NCI-H69 (cell line): ENCODE data around the gene COL26A1.
A peak's percentile ranks its signal among the peaks of the same experiment; 100 is the strongest.
"Not testable (repeated sequence)": the region's sequence is repeated elsewhere in the genome, so short reads cannot be mapped to it uniquely, and the experiment has no call there.

ENCODE experiments used
- DNase-seq: peaks from one replicate; lab custom pipeline; 2025; lab: John Stamatoyannopoulos, UW

The COL26A1 gene

DNA sequence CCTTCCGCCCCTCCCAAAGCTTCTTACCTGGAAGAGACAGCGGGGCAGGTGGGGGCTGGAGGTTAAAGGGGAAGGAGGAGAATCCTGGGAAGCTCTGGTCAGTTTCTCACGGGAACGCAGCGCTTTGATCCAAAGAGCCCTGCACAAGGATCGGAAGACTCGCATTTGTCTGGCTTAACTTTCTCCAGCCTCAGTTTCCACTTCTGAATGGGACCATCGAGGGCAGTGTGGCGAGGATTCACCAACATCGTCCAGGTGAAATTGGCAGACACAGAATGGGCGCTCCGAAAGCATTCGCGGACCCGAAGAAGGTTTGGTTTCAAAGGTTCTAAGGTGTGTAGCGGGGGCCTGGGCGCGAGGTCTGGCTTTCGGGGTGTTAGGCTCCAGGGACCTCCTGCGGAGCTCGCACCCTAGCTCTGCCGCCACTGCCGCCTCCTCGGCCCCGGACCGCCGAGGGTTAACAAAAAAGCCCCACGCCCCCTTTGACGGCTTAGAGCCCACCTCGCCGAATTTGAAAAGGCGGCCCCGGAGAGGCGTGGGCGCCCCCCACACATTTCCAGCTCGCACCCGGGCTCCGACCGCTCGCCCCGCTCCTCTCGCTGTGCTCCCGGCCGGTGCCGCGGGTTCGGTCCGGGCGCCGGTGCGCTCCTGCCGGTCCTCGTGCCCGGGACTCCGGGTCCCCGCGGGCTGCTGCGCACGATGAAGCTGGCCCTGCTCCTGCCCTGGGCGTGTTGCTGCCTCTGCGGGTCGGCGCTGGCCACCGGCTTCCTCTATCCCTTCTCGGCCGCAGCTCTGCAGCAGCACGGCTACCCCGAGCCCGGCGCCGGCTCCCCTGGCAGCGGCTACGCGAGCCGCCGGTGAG, at the start of gene COL26A1:
Gene COL26A1, plus strand, starts transcription at position 542 of the 862 bp plus-strand sequence. Its CDS starts 158 bp downstream, at position 700.
- peak; percentile 40 for DNase-seq

GRCh38 chr7:101315336-101315735, 47.3 kb upstream of the COL26A1 start:
- DNase-seq: peak; percentile 44

- DNase-seq: no peak
Measured at GRCh38 chr7:101319401-101319800, 43.3 kb upstream of the COL26A1 start.

GRCh38 chr7:101321491-101322401, 40.9 kb upstream of the COL26A1 start, which contains the start of gene IFT22:
Gene IFT22 (minus strand): TSS chr7:101321812. CDS start chr7:101321709, 103 bp downstream.
- DNase-seq: peak; percentile 98

- no peak for DNase-seq
Measured at GRCh38 chr7:101328159-101328558, 34.5 kb upstream of the COL26A1 start.

- no peak for DNase-seq
Measured at GRCh38 chr7:101330011-101330484, 32.6 kb upstream of the COL26A1 start.

DNA sequence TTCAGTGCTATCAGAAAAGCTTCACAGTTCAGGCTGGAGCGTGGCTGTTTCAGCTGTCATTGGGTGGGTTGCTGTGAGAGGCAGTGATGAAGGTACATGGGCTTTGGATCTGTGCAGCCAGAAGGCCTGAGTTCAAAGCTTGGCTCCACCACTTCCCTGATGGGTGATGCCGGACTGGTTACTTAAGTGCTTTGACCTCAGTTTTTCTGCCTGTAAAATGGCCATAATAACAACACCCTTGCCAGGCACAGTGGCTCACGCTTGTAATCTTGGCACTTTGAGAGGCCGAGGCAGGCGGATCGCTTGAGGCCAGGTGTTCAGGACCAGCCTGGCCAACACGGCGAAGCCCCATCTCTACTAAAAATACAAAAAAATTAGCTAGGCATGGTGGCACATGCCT, 30.6 kb upstream of the COL26A1 start:
- DNase-seq: no peak

- DNase-seq: no peak
Measured at GRCh38 chr7:101333912-101334311, 28.8 kb upstream of the COL26A1 start.

- no peak for DNase-seq
Measured at GRCh38 chr7:101340379-101340778, 22.3 kb upstream of the COL26A1 start.

GRCh38 chr7:101342892-101343291, 19.8 kb upstream of the COL26A1 start:
- DNase-seq: no peak

DNA sequence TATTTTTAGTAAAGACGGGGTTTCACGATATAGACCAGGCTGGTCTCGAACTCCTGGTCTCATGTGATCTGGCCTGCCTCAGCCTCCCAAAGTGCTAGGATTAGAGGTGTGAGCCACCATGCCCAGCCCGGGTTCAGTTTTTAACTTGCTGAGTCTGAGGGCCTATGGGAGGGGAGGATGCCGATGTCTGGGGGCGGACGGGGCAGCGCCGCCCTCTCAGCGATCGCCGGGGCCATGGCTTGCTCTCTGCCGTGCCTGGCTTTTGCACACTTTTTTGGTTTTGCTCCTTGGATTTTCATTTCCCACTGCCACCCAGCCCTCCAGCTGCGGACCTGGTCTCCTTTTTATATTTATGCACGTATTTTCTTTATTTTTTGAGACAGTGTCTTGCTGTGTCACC, 15.2 kb upstream of the COL26A1 start:
- no peak for DNase-seq

- not testable (repeated sequence) for DNase-seq
Measured at GRCh38 chr7:101348456-101349067, 14.1 kb upstream of the COL26A1 start.

- not testable (repeated sequence) for DNase-seq
Measured at GRCh38 chr7:101349300-101349699, 13.4 kb upstream of the COL26A1 start.

- no peak for DNase-seq
Measured at GRCh38 chr7:101352920-101353308, 9.8 kb upstream of the COL26A1 start.

GRCh38 chr7:101357433-101357832, 5.2 kb upstream of the COL26A1 start:
- no peak for DNase-seq

DNA sequence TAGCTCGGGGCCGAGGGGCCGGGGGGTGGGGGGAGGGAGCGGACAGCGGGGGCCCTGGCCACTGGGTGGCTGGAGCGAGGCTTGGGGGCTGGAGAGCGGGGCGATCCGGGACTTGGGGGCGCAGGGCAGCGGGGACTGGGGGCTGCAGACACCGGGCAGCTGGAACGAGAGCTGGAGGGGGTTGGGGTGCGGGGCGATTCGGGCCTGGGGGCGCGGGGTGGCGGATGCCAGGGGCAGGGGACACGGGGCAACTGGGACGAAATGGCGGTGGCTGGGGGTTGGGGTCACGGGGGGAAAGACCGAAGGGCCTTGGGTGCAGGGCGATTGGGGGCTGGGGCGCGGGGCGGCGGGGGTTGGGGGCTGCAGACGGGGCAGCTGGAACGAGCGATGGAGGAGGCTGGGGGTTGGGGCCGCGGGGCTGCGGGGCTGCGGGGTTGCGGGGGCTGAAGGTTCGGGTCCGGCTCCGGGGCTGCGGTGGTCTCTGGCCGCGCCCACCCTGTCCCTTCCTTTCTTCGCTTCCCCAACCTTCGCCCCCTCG, 590 bp downstream of the COL26A1 start:
- DNase-seq: no peak

- peak; percentile 63 for DNase-seq
Measured at GRCh38 chr7:101363734-101364374, 1.2 kb downstream of the COL26A1 start.

DNA sequence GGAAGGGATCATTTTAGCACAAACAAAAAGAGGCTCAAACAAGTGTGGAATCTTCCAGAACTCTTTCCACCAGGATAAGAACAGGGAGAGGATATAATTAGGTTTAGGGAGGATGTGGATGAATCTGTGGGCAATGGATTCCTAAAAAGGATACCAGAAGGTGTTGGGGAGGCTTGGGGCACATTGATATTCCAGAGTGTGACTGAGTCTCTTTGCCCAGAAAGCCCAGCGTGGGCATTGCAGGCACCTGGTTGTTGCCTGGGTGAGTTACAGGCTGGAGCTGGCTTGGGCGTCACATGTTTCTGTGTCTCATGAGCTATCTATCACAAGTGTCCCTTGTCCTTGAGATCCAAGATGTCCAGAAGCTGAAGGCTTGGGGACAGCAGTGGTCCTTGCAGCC, 3.3 kb downstream of the COL26A1 start:
- no peak for DNase-seq

DNA sequence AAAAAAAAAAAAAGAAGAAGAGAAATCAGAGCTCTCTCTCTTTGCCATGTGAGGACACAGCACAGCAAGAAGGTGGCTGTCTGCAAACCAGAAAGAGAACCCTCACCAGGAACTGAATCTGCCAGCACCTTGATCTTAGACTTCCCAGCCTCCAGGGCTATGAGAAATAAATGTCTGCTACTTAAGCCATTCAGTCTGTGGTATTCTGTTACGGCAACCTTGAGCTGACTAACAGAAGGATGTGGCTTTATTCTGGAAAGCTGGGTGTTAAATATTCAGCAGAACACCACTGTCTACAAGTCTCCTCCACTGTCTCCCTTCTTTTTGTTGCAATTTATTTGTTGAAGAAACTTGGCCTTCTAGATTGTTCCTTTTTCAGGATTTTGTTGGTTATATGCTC, 5.0 kb downstream of the COL26A1 start:
- DNase-seq: no peak

DNA sequence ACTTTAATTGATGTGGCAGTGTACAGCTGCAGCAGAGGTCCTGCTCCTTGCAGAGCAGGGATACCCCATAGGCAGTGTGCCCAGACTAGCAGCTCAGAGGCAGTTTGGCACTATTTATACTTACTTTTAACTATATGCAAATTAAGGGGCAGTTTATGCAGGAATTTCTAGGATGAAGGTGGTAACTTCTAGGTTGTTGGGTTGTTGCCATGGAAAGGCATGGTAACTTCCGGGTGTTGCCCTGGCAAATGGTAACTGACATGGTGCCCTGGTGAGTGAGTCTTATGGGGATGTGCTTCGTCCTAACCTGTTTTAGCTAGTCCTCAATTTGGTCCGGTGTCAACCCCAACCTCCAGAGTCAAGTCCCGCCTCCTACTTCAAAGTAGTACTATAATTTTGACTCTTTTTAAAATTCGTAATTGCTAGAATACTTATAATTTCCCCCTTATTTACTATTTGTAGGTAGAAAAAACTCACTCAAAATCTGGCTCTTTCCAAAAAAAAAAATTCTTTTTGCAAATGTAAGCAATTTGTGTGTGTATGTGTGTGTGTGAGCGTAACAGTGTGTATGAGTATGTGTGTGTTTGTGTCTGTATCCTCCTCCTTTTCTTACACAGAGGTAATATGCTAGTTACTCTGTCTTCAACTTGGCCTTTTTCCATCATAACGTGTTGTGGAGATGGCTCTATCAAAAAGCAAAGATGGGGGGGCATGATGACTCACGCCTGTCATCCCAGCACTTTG, 5.9 kb downstream of the COL26A1 start:
- no peak for DNase-seq

DNA sequence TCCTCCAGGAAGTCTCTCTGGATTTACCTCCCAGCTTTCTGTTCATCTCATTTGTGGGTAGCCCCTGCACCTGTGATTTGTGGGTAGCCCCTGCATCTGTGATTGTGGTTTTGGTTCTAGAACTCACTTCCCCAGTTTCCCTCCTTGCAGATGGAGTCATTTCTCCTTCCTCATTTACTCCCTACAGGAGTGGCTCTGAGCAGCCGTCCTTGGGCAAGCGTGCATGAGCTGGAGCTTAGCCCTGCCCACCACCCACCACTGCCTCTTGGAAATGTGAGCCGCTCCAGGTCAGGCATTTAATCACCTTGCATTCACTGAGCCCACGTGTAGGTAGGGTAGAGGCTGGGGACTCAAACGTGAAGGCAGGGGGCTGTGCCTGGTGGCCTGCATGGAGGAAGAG, 8.2 kb downstream of the COL26A1 start:
- no peak for DNase-seq
